H9 (cell line): ENCODE data around the gene PCSK9. TPM values are rescaled to one million over a fixed set of nuclear protein-coding genes. Genes with fewer than 3 reads are reported as not detected.

Experiments
- DNase-seq: peaks from one replicate; pipeline ENCODE4 v3.0.0-alpha.2; 2017
- H2AFZ ChIP-seq: one replicate; pipeline ENCODE4 v1.6.1; 2013; ENCODE audit warnings: mild to moderate bottlenecking, low read length, control low read depth, moderate library complexity
- H2AK5ac ChIP-seq: 2 replicates; pipeline ENCODE4 v1.6.1; 2013; ENCODE audit warnings: low read length, control low read depth, mixed read lengths; ENCODE audit not compliant: insufficient read length
- H2BK120ac ChIP-seq: one replicate; pipeline ENCODE4 v1.6.1; 2013; ENCODE audit warnings: low read depth, mild to moderate bottlenecking, low read length, control low read depth, inconsistent platforms; ENCODE audit not compliant: poor library complexity, severe bottlenecking
- H2BK12ac ChIP-seq: 2 replicates; pipeline ENCODE4 v1.6.1; 2013; ENCODE audit warnings: low read length, control low read depth, mixed read lengths, low read depth; ENCODE audit not compliant: insufficient read length
- H2BK15ac ChIP-seq: 2 replicates; pipeline ENCODE4 v1.6.1; 2013; ENCODE audit warnings: low read depth, low read length, control low read depth
- H2BK20ac ChIP-seq: one replicate; pipeline ENCODE4 v1.6.1; 2013; ENCODE audit warnings: low read depth, mild to moderate bottlenecking, low read length, control low read depth, inconsistent platforms; ENCODE audit not compliant: poor library complexity, severe bottlenecking
- H2BK5ac ChIP-seq: 2 replicates; pipeline ENCODE4 v1.6.1; 2013; ENCODE audit warnings: low read length, control low read depth, mixed read lengths; ENCODE audit not compliant: insufficient read length
- H3K14ac ChIP-seq: 2 replicates; pipeline ENCODE4 v1.6.1; 2013; ENCODE audit warnings: low read length, control low read depth; ENCODE audit not compliant: insufficient read depth
- H3K18ac ChIP-seq: 2 replicates; pipeline ENCODE4 v1.6.1; 2013; ENCODE audit warnings: low read depth, mild to moderate bottlenecking, mixed read lengths, low read length, control low read depth; ENCODE audit not compliant: insufficient read length
- H3K23ac ChIP-seq: 2 replicates; pipeline ENCODE4 v1.6.1; 2013; ENCODE audit warnings: low read length, control low read depth, mixed read lengths, low read depth; ENCODE audit not compliant: insufficient read length
- H3K23me2 ChIP-seq: 2 replicates; pipeline ENCODE4 v1.6.1; 2013; ENCODE audit warnings: low read depth, mild to moderate bottlenecking, mixed read lengths, low read length, control low read depth; ENCODE audit not compliant: insufficient read length, poor library complexity, severe bottlenecking
- H3K27ac ChIP-seq: 2 replicates; pipeline ENCODE4 v1.5.1; 2013; ENCODE audit warnings: low read length, control low read depth, mixed read lengths, low read depth; ENCODE audit not compliant: insufficient read length
- H3K27me3 ChIP-seq: 2 replicates; pipeline ENCODE4 v1.6.1; 2013; ENCODE audit warnings: low read length, control low read depth, inconsistent platforms; ENCODE audit not compliant: insufficient read depth
- H3K4ac ChIP-seq: 2 replicates; pipeline ENCODE4 v1.6.1; 2013; ENCODE audit warnings: low read depth, mild to moderate bottlenecking, control low read depth, inconsistent platforms, low read length, moderate library complexity
- H3K4me1 ChIP-seq: 2 replicates; pipeline ENCODE4 v1.6.1; 2013; ENCODE audit warnings: low read length, control low read depth, inconsistent platforms; ENCODE audit not compliant: insufficient read depth
- H3K4me2 ChIP-seq: 2 replicates; pipeline ENCODE4 v1.6.1; 2013; ENCODE audit warnings: low read length, control low read depth, mixed read lengths; ENCODE audit not compliant: insufficient read length, insufficient read depth
- H3K56ac ChIP-seq: 2 replicates; pipeline ENCODE4 v1.6.1; 2013; ENCODE audit warnings: low read depth, mild to moderate bottlenecking, mixed read lengths, low read length, control low read depth; ENCODE audit not compliant: insufficient read length
- H3K79me1 ChIP-seq: 2 replicates; pipeline ENCODE4 v1.6.1; 2013; ENCODE audit warnings: low read depth, mild to moderate bottlenecking, moderate library complexity, low read length, control low read depth, inconsistent platforms; ENCODE audit not compliant: insufficient read depth, poor library complexity, severe bottlenecking
- H3K79me2 ChIP-seq: 2 replicates; pipeline ENCODE4 v1.6.1; 2013; ENCODE audit warnings: low read length, control low read depth, inconsistent platforms; ENCODE audit not compliant: insufficient read depth
- H3K9ac ChIP-seq: 2 replicates; pipeline ENCODE4 v1.6.1; 2013; ENCODE audit warnings: low read length, control low read depth, mixed read lengths; ENCODE audit not compliant: insufficient read length; ENCODE audit errors: extremely low read depth
- H3K9me3 ChIP-seq: one replicate; pipeline ENCODE4 v1.6.1; 2013; ENCODE audit warnings: low read depth, low read length, inconsistent platforms; ENCODE audit not compliant: control insufficient read depth
- H3T11ph ChIP-seq: one replicate; pipeline ENCODE4 v1.6.1; 2013; ENCODE audit warnings: mild to moderate bottlenecking, low read length, control low read depth, inconsistent platforms
- H4K20me1 ChIP-seq: one replicate; pipeline ENCODE4 v1.6.1; 2013; ENCODE audit not compliant: control insufficient read depth, insufficient read length, insufficient read depth
- H4K5ac ChIP-seq: 2 replicates; pipeline ENCODE4 v1.6.1; 2013; ENCODE audit warnings: low read depth, mild to moderate bottlenecking, mixed read lengths, low read length, control low read depth; ENCODE audit not compliant: insufficient read length
- H4K8ac ChIP-seq: replicated peaks from 2 replicates; pipeline ENCODE4 v1.6.1; 2013; ENCODE audit warnings: low read length, control low read depth, mixed read lengths, low read depth; ENCODE audit not compliant: insufficient read length
- H4K91ac ChIP-seq: 2 replicates; pipeline ENCODE4 v1.6.1; 2013; ENCODE audit warnings: low read depth, mild to moderate bottlenecking, moderate library complexity, mixed read lengths, low read length, control low read depth; ENCODE audit not compliant: insufficient read length
- H3K27ac Mint-ChIP-seq, 3 experiments: 2 replicates in 2 of 3; 3 replicates in 1 of 3; pipeline ENCODE4 v1.8.0; 2020 to 2021; ENCODE audit warnings: mixed read lengths in 3 of 3, mild to moderate bottlenecking in 1 of 3, moderate library complexity in 1 of 3
- H3K27me3 Mint-ChIP-seq: 2 replicates; pipeline ENCODE4 v1.8.0; 2021; ENCODE audit warnings: low read depth, mild to moderate bottlenecking, moderate library complexity, mixed read lengths
- H3K36me3 Mint-ChIP-seq, 3 experiments: 2 replicates in 2 of 3; 3 replicates in 1 of 3; pipeline ENCODE4 v1.8.0; 2020 to 2021; ENCODE audit warnings: low read depth in 3 of 3, mixed read lengths in 3 of 3; ENCODE audit not compliant: insufficient read depth in 1 of 3
- H3K4me1 Mint-ChIP-seq, 2 experiments: 2 replicates each; pipeline ENCODE4 v1.8.0; 2020; ENCODE audit warnings: mixed read lengths in 2 of 2
- H3K4me3 Mint-ChIP-seq, 2 experiments: 2 replicates in 1 of 2; 3 replicates in 1 of 2; pipeline ENCODE4 v1.8.0; 2020 to 2021; ENCODE audit warnings: mild to moderate bottlenecking in 2 of 2, mixed read lengths in 2 of 2, moderate library complexity in 1 of 2
- H3K9me3 Mint-ChIP-seq, 2 experiments: 2 replicates in 1 of 2; 3 replicates in 1 of 2; pipeline ENCODE4 v1.8.0; 2020; ENCODE audit warnings: mild to moderate bottlenecking in 2 of 2, mixed read lengths in 2 of 2, moderate library complexity in 1 of 2
- CTCF ChIP-seq: fragments of 200-600 bp; sonication (generic); conservative IDR thresholded peaks from 3 replicates; pipeline ENCODE4 v1.8.0; 2021; ENCODE audit warnings: antibody characterized with exemption, mild to moderate bottlenecking
- WGBS: extraction: QIAGEN DNeasy Blood & Tissue Kit; methylation state at CpG from one replicate; pipeline ENCODE4 v1.1.7; 2013; ENCODE audit warnings: missing lambda C conversion rate, low lambda C conversion rate, mixed read lengths; ENCODE audit not compliant: insufficient read length; ENCODE audit errors: extremely low coverage; 5-methylcytosine and 5-hydroxymethylcytosine counted together
- total RNA-seq: library from RNA; stranded (reverse); gene quantifications from 2 replicates; pipeline ENCODE4 v1.2.1, GENCODE V29; 2021

PCSK9 gene
- total RNA-seq, 1 experiment from 2014 or later: 75.1 TPM

DNA sequence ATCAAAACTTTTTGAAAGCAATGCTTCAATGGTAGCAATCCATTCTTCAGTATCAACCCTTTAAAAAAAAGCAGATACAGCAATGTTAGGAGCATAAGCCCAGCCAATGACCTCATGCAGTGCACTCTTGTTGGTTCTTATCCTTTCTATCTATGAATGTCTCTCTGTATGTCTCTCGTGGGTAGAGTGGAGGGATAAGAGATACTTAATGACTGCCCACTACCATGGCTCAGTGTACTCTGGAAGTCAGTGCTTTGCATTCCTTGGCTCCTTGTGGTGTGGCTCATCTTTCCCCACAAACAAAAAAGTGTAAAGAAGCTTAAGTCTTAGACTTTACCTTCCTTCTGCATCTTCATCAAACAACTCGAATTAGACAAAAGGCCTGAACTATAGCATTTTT lies 50.3 kb downstream of the PCSK9 start:
- no peak overlapping the region for H2BK15ac ChIP-seq
- no peaks in the 10 kb centered on the region for H3K4me1 Mint-ChIP-seq
- H3K23me2 ChIP-seq: no peaks in the 10 kb centered on the region
- no peak overlapping the region for H4K8ac ChIP-seq
- H3K79me2 ChIP-seq: no peaks in the 10 kb centered on the region
- no peak overlapping the region for H4K5ac ChIP-seq
- no peak overlapping the region for H2BK120ac ChIP-seq
- no peaks in the 10 kb centered on the region for H3K9me3 Mint-ChIP-seq
- H3K27ac ChIP-seq: no peak overlapping the region
- H4K91ac ChIP-seq: no peak overlapping the region
- no peak overlapping the region for H3T11ph ChIP-seq
- no peaks in the 10 kb centered on the region for H3K4me1 ChIP-seq
- H3K27me3 ChIP-seq: no peaks in the 10 kb centered on the region
- no peak overlapping the region for H3K23ac ChIP-seq
- H2BK20ac ChIP-seq: no peak overlapping the region
- no peak overlapping the region for H2BK5ac ChIP-seq
- no peak overlapping the region for H3K9ac ChIP-seq
- H3K56ac ChIP-seq: no peak overlapping the region
- no peak overlapping the region for H2AK5ac ChIP-seq
- no peaks in the 10 kb centered on the region for H4K20me1 ChIP-seq
- H3K79me1 ChIP-seq: no peaks in the 10 kb centered on the region
- DNase-seq: no peak
- no CpG with 5 or more reads among the region's 2 CpGs for WGBS
- peaks cover 16 to 80% (median 56%) of the 10 kb centered on the region in 3 experiments for H3K36me3 Mint-ChIP-seq
- no peak overlapping the region for H2AFZ ChIP-seq
- H3K27me3 Mint-ChIP-seq: no peaks in the 10 kb centered on the region
- no peak for TF ChIP-seq CTCF
- H3K14ac ChIP-seq: no peak overlapping the region
- H2BK12ac ChIP-seq: no peak overlapping the region
- H3K4ac ChIP-seq: no peak overlapping the region
- no peak overlapping the region for H3K4me2 ChIP-seq
- H3K18ac ChIP-seq: no peak overlapping the region
- H3K4me3 Mint-ChIP-seq: no peak overlapping the region
- no peaks in the 10 kb centered on the region for H3K9me3 ChIP-seq
- 0 out of 7 replicates have a peak overlapping the region, but pooled peaks of 1 of the 3 experiments have one; percentile 42 for H3K27ac Mint-ChIP-seq
